ENCODE measurements around the gene BCS1L. TPM values are rescaled to one million over a fixed set of nuclear protein-coding genes. Genes with fewer than 3 reads are reported as not detected.

Gene BCS1L
- total RNA-seq, 2 donors from 2014 or later: 40.3 to 42.9 TPM

- Histone ChIP-seq H3K4me3 (no peak overlapping the region), H3K4me1 (replicated peaks) (no peaks in the 10 kb centered on the region), H3K27me3 (replicated peaks; ENCODE audit: insufficient read depth) (no peaks in the 10 kb centered on the region), H3K9me3 (no peaks in the 10 kb centered on the region), H3K36me3 (peaks cover 17% of the 10 kb centered on the region in 2 donors), H3K27ac (no peak overlapping the region)
- no peak for DNase-seq (ENCODE audit: low spot score)
- intact Hi-C loops (cut with DNase I): no loop called here
- TF ChIP-seq POLR2AphosphoS5 (IDR thresholded peaks at IDR 0.05) (no peak), CTCF (IDR thresholded peaks at IDR 0.05) (no peak), POLR2A (IDR thresholded peaks at IDR 0.05) (no peak)
- 98% methylated on average over 7 of the region's 7 CpGs for WGBS
Measured at GRCh38 chr2:218664653-218665052, 5.2 kb downstream of the BCS1L start.

- intact Hi-C loops (cut with DNase I): no loop called here
- 42% methylated on average over 12 of the region's 12 CpGs for WGBS
- TF ChIP-seq POLR2AphosphoS5 (IDR thresholded peaks at IDR 0.05): no peak
- TF ChIP-seq POLR2A (IDR thresholded peaks at IDR 0.05): no peak
- TF ChIP-seq CTCF (IDR thresholded peaks at IDR 0.05): no peak
Measured at GRCh38 chr2:218671097-218671653, 11.7 kb downstream of the BCS1L start.

DNA sequence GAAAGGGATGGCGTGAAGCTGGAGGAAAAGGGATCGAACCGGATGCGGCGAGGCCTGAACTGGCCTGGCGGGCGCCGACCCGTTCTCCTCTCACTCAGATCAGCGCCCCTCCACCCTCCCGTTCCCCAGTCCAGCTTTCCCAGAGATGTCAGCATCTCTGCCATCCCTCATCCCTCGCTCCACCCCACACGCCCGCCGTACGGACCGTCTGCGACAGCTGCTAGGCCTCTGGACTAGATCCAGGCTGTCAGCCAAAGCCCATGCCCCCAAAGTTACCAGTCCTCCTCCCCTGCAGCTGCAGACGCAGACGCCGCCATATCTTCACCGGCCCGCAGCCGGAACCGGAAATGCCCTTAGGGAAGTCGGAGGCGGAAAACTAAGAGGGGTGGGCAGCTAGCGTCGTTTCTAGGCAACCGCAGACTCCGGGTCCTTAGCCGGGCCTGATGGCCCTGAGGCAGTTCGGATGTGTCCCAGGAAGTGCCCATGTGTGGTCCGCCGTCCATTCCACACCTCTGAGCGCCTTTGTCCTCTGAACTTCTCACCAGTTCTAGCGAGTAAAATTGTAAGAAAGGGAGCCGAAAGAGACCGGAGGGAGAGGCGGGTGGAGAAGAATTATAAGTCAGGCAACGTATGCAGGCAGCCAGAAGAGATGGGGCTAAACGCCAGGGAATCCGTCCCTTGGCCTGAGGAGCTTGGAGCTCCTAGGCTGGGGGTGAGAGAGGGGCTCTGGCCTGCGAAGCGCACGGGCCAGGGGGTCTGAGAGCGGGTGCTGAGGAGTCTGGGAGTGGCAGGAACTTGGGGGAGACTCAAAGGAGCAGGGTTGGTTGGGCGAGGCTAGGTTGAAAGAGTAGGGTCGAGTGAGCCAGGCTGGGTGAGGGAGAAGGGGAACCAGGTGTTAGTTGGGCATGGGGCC, 12.4 kb downstream of the BCS1L start, which contains the start of the genes RNF25 and STK36:
Gene RNF25 (minus strand): TSS at position 349 of the 913 bp plus-strand sequence. CDS start 32 bp downstream, at position 317.
Gene STK36 (plus strand): TSS at position 433 of the 913 bp plus-strand sequence. CDS start 744 bp downstream, outside the sequence.
- intact Hi-C loops (cut with DNase I): no loop called here
- Histone ChIP-seq H3K4me3 (peak within 1 kb of the TSS; percentile 48 to 73), H3K27me3 (replicated peaks; ENCODE audit: insufficient read depth) (no peaks in the 10 kb centered on the region), H3K9me3 (no peaks in the 10 kb centered on the region), H3K36me3 (peaks cover 0 to 6% of the 10 kb centered on the region in 2 donors), H3K4me1 (replicated peaks) (peaks cover 4% of the 10 kb centered on the region), H3K27ac (peak within 1 kb of the TSS; percentile 56 to 65)
- TF ChIP-seq POLR2AphosphoS5 (IDR thresholded peaks at IDR 0.05): peak; percentile 92
- TF ChIP-seq POLR2A (IDR thresholded peaks at IDR 0.05): peak; percentile 30
- no peak for TF ChIP-seq CTCF (IDR thresholded peaks at IDR 0.05)
- WGBS: under 1% methylated on average over 49 of the region's 49 CpGs
- DNase-seq (ENCODE audit: low spot score): peak; percentile 75

More at GRCh38 chr2:218671097-218671653, 11.7 kb downstream of the BCS1L start:
- H3K9me3 ChIP-seq: no peaks in the 10 kb centered on the region
- DNase-seq (ENCODE audit: low spot score): no peak
- H3K27ac ChIP-seq: peak overlapping the region; percentile 56 to 65
- H3K4me3 ChIP-seq: peak overlapping the region; percentile 48 to 73
- peaks cover 0 to 6% of the 10 kb centered on the region in 2 donors for H3K36me3 ChIP-seq
- H3K27me3 ChIP-seq (replicated peaks; ENCODE audit: insufficient read depth): no peaks in the 10 kb centered on the region
- H3K4me1 ChIP-seq (replicated peaks): peaks cover 4% of the 10 kb centered on the region

GRCh38 chr2:218679119-218679518, 19.6 kb downstream of the BCS1L start:
- Histone ChIP-seq H3K4me3 (no peak overlapping the region), H3K27ac (no peak overlapping the region), H3K4me1 (replicated peaks) (no peaks in the 10 kb centered on the region), H3K27me3 (replicated peaks; ENCODE audit: insufficient read depth) (no peaks in the 10 kb centered on the region), H3K36me3 (peaks cover 0 to 6% of the 10 kb centered on the region in 2 donors), H3K9me3 (no peaks in the 10 kb centered on the region)
- TF ChIP-seq POLR2A (IDR thresholded peaks at IDR 0.05) (no peak), CTCF (IDR thresholded peaks at IDR 0.05) (no peak), POLR2AphosphoS5 (IDR thresholded peaks at IDR 0.05) (no peak)
- no peak for DNase-seq (ENCODE audit: low spot score)
- 71% methylated on average over 4 of the region's 4 CpGs for WGBS
- intact Hi-C loops (cut with DNase I): no loop called here

All from prostate gland (tissue), 2 donors.